Hepatocyte (in vitro differentiated cells): Measurements from ENCODE around the gene SLC30A10. TPM values are rescaled to one million over a fixed set of nuclear protein-coding genes. Genes with fewer than 3 reads are reported as not detected.

ENCODE experiments used
- DNase-seq: peaks from one replicate; pipeline ENCODE4 v3.0.0-alpha.2; 2016; ENCODE audit warnings: low spot score
- H2AFZ ChIP-seq: fragments of 200-600 bp; sonication (generic); 2 replicates; pipeline ENCODE4 v1.6.0; 2016; ENCODE audit warnings: antibody characterized with exemption, mild to moderate bottlenecking
- H3K27ac ChIP-seq: fragments of 200-600 bp; sonication (generic); 2 replicates; pipeline ENCODE4 v1.5.1; 2016; ENCODE audit warnings: mild to moderate bottlenecking
- H3K27me3 ChIP-seq: fragments of 200-600 bp; sonication (generic); 2 replicates; pipeline ENCODE4 v1.6.1; 2016
- H3K36me3 ChIP-seq: fragments of 200-600 bp; sonication (generic); replicated peaks from 2 replicates; pipeline ENCODE4 v1.5.1; 2016; ENCODE audit warnings: low read depth; ENCODE audit not compliant: insufficient read depth
- H3K4me1 ChIP-seq: fragments of 200-600 bp; sonication (generic); 2 replicates; pipeline ENCODE4 v1.5.1; 2016; ENCODE audit warnings: mild to moderate bottlenecking, moderate library complexity; ENCODE audit not compliant: insufficient read depth
- H3K4me2 ChIP-seq: fragments of 200-600 bp; sonication (generic); 2 replicates; pipeline ENCODE4 v1.6.0; 2016
- H3K4me3 ChIP-seq: fragments of 200-600 bp; sonication (generic); 2 replicates; pipeline ENCODE4 v1.5.1; 2016; ENCODE audit warnings: mild to moderate bottlenecking
- H3K79me2 ChIP-seq: fragments of 200-600 bp; sonication (generic); 2 replicates; pipeline ENCODE4 v1.6.0; 2017; ENCODE audit warnings: mild to moderate bottlenecking
- H3K9me2 ChIP-seq: fragments of 200-600 bp; sonication (generic); replicated peaks from 2 replicates; pipeline ENCODE4 v1.6.0; 2017; ENCODE audit warnings: mild to moderate bottlenecking; ENCODE audit not compliant: insufficient read depth
- H3K9me3 ChIP-seq: fragments of 200-600 bp; sonication (generic); 2 replicates; pipeline ENCODE4 v1.5.1; 2016; ENCODE audit warnings: low read depth, mild to moderate bottlenecking
- H4K20me1 ChIP-seq: fragments of 200-600 bp; sonication (generic); 2 replicates; pipeline ENCODE4 v1.6.0; 2016; ENCODE audit warnings: mild to moderate bottlenecking; ENCODE audit not compliant: insufficient read depth, poor library complexity, severe bottlenecking
- EZH2 ChIP-seq: fragments of 200-600 bp; sonication (generic); IDR thresholded peaks from 2 replicates; pipeline ENCODE4 v1.6.1; 2016; ENCODE audit warnings: antibody characterized with exemption, mild to moderate bottlenecking, borderline replicate concordance
- EZH2phosphoT487 ChIP-seq: fragments of 200-600 bp; sonication (generic); IDR thresholded peaks from one replicate; pipeline ENCODE4 v1.6.1; 2018; ENCODE audit warnings: antibody characterized with exemption, mild to moderate bottlenecking, low read depth, moderate library complexity; ENCODE audit not compliant: unreplicated experiment, severe bottlenecking
- WGBS: methylation state at CpG from one replicate; pipeline ENCODE4 v1.1.6; 2016; ENCODE audit warnings: low lambda C conversion rate; ENCODE audit errors: missing lambda C conversion rate; 5-methylcytosine and 5-hydroxymethylcytosine counted together
- polyA plus RNA-seq: library from polyadenylated mRNA; unstranded; fragments of >200 nt; fragmentation: Nextera tagmentation; extraction: Ambion mirVana; gene quantifications from 2 replicates; pipeline ENCODE4 v1.2.1, GENCODE V29; 2016
- total RNA-seq: library from RNA; depleted of rRNA; stranded (reverse); fragments of >200 nt; gene quantifications from 2 replicates; pipeline ENCODE4 v1.2.3, GENCODE V29; 2014
- TF ChIP-seq, protein P1 (sequence below): fragments of 200-600 bp; sonication (generic); IDR thresholded peaks from 2 replicates; pipeline ENCODE4 v1.5.1; 2016; ENCODE audit warnings: antibody characterized with exemption, mild to moderate bottlenecking; ENCODE audit not compliant: poor library complexity

Gene SLC30A10
- total and polyA plus RNA-seq, 2 experiments from 2014 or later, result 6.0 to 14.1 TPM

DNA sequence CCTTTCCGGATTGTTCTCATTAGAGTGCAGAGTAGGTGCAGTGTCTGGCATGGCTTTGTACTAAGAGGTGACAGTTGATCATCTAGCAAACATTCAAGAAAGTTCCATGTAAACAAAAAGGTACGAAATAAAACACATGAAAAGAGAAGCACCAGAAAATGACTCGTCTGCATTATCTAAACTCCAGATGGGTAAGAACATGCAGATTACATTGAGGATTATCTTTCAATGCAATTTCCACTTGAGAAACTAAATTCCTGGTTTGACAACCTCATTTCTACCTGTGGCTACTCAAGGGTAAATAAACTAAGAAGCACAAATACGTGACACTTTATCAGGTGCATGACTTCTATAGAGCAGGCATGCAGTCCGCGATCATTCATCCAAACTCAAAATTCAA is 17.6 kb downstream of the SLC30A10 start:
- Histone ChIP-seq H3K4me1 (no peaks in the 10 kb centered on the region), H2AFZ (no peak overlapping the region), H3K27me3 (no peaks in the 10 kb centered on the region), H3K9me2 (no peaks in the 10 kb centered on the region), H3K4me3 (no peak overlapping the region), H3K9me3 (no peaks in the 10 kb centered on the region), H3K79me2 (no peaks in the 10 kb centered on the region), H3K27ac (no peak overlapping the region), H3K4me2 (no peak overlapping the region), H4K20me1 (no peaks in the 10 kb centered on the region), H3K36me3 (no peaks in the 10 kb centered on the region)
- no peak for DNase-seq
- TF ChIP-seq, protein P1, sequence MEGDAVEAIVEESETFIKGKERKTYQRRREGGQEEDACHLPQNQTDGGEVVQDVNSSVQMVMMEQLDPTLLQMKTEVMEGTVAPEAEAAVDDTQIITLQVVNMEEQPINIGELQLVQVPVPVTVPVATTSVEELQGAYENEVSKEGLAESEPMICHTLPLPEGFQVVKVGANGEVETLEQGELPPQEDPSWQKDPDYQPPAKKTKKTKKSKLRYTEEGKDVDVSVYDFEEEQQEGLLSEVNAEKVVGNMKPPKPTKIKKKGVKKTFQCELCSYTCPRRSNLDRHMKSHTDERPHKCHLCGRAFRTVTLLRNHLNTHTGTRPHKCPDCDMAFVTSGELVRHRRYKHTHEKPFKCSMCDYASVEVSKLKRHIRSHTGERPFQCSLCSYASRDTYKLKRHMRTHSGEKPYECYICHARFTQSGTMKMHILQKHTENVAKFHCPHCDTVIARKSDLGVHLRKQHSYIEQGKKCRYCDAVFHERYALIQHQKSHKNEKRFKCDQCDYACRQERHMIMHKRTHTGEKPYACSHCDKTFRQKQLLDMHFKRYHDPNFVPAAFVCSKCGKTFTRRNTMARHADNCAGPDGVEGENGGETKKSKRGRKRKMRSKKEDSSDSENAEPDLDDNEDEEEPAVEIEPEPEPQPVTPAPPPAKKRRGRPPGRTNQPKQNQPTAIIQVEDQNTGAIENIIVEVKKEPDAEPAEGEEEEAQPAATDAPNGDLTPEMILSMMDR, result no peak
- TF ChIP-seq EZH2 (no peak), EZH2phosphoT487 (no peak)
- WGBS, result 74% methylated on average over 6 of the region's 6 CpGs

DNA sequence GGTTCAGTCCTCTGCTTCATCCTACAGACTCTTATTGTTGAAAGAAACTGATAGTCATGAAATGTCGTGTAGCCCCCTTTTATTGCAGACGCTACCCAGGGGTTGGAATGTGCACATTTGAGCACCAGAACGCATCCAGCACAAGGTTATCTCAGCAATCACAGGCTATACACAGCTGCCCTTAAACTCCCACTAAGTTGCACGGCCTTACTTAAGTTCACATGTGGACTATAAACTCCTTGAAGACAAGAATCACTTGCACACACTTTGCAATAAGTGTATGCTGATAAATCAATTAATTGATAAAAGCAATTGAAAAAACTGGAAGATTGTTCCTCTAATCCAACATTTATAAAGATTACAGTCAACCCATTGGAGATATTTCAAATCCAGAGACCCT is 18.9 kb downstream of the SLC30A10 start:
- Histone ChIP-seq H3K27ac (no peak overlapping the region), H3K4me2 (no peak overlapping the region), H3K9me3 (no peaks in the 10 kb centered on the region), H3K79me2 (no peaks in the 10 kb centered on the region), H3K36me3 (no peaks in the 10 kb centered on the region), H3K4me1 (no peaks in the 10 kb centered on the region), H3K4me3 (no peak overlapping the region), H2AFZ (no peak overlapping the region), H3K27me3 (no peaks in the 10 kb centered on the region), H4K20me1 (no peaks in the 10 kb centered on the region), H3K9me2 (no peaks in the 10 kb centered on the region)
- TF ChIP-seq EZH2phosphoT487 (no peak), EZH2 (no peak)
- TF ChIP-seq, protein P1, result no peak
- DNase-seq, result no peak
- WGBS, result 56% methylated on average over 4 of the region's 4 CpGs

DNA sequence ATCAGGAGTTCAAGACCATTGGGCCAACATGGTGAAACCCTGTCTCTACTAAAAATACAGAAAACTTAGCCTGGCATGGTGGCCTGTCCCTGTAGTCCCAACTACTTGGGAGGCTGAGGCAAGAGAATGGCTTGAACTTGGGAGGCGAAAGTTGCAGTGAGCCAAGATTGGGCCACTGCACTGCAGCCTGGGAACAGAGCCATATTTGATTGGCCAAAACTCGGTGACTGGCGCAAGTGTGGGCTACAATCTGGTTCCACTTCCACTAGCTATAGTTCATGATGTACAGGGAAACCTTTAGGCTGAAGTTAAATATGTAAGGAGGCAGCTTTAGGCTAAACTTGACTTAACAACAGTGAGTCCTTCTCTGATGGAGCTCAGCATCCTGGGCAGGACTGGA is 20.2 kb downstream of the SLC30A10 start:
- no peaks in the 10 kb centered on the region for H4K20me1 ChIP-seq
- H2AFZ ChIP-seq, result no peak overlapping the region
- no peaks in the 10 kb centered on the region for H3K9me3 ChIP-seq
- no peaks in the 10 kb centered on the region for H3K4me1 ChIP-seq
- no peak overlapping the region for H3K27ac ChIP-seq
- H3K27me3 ChIP-seq, result no peaks in the 10 kb centered on the region
- no peak for DNase-seq
- no peaks in the 10 kb centered on the region for H3K36me3 ChIP-seq
- TF ChIP-seq, protein P1, result no peak
- no peak for TF ChIP-seq EZH2
- TF ChIP-seq EZH2phosphoT487, result no peak
- 95% methylated on average over 3 of the region's 3 CpGs for WGBS
- no peak overlapping the region for H3K4me3 ChIP-seq
- no peaks in the 10 kb centered on the region for H3K9me2 ChIP-seq
- H3K4me2 ChIP-seq, result no peak overlapping the region
- H3K79me2 ChIP-seq, result no peaks in the 10 kb centered on the region

DNA sequence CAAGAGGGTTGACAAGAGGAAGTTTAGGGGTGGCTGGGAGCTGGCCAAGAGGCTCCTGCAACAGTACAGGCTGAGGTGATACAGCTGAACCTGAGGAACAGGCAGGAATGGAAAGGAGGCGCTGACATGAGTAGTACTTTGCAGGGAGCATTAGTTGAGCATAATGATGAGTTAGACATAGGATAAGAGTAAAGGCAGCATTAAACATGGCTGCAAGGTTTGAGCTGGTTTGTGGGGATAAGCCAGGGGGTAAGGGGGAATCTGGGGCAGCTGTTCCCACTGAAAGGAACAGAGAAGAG is 20.6 kb downstream of the SLC30A10 start:
- 94% methylated on average over 1 of the region's 1 CpG for WGBS

More for the DNA sequence above, 20.6 kb downstream of the SLC30A10 start:
- Histone ChIP-seq H3K79me2 (no peaks in the 10 kb centered on the region), H3K27me3 (no peaks in the 10 kb centered on the region), H3K4me1 (no peaks in the 10 kb centered on the region), H3K4me2 (no peak overlapping the region), H3K4me3 (no peak overlapping the region), H3K9me2 (no peaks in the 10 kb centered on the region), H4K20me1 (no peaks in the 10 kb centered on the region), H3K27ac (no peak overlapping the region), H3K9me3 (no peaks in the 10 kb centered on the region), H2AFZ (no peak overlapping the region), H3K36me3 (no peaks in the 10 kb centered on the region)
- TF ChIP-seq, protein P1, result no peak
- DNase-seq, result no peak
